HepG2 (cell line): Measurements from ENCODE around the gene NOP9. TPM values are rescaled to one million over a fixed set of nuclear protein-coding genes. Genes with fewer than 3 reads are reported as not detected.

Experiments used
- CHCHD3 ChIP-seq: sonication (generic); formaldehyde crosslinking; IDR thresholded peaks from 2 replicates; pipeline ENCODE4 v1.8.0; 2022; ENCODE audit warnings: mild to moderate bottlenecking, missing genetic modification reagents, moderate library complexity
- HIVEP1 ChIP-seq: sonication (generic); formaldehyde crosslinking; IDR thresholded peaks from 2 replicates; pipeline ENCODE4 v1.4.0; 2020; ENCODE audit warnings: mild to moderate bottlenecking, missing genetic modification reagents
- JUND ChIP-seq: sonication (generic); formaldehyde crosslinking; IDR thresholded peaks from 2 replicates; pipeline ENCODE4 v1.8.0; 2022; ENCODE audit warnings: mild to moderate bottlenecking, missing genetic modification reagents
- SP5 ChIP-seq: IDR thresholded peaks from 2 replicates; pipeline ENCODE4 v1.6.1; 2016; ENCODE audit warnings: low read depth, borderline replicate concordance
- TAF15 ChIP-seq: fragments of 200-400 bp; formaldehyde crosslinking; IDR thresholded peaks from one replicate; pipeline ENCODE4 v1.6.1; 2018; ENCODE audit warnings: mild to moderate bottlenecking, low read depth, low read length; ENCODE audit not compliant: poor library complexity, severe bottlenecking
- ZBTB3 ChIP-seq: sonication (generic); formaldehyde crosslinking; IDR thresholded peaks from 2 replicates; pipeline ENCODE4 v1.4.0; 2020; ENCODE audit warnings: low read depth, mild to moderate bottlenecking, moderate library complexity, missing genetic modification reagents, borderline replicate concordance
- ZBTB7A ChIP-seq: sonication (generic); formaldehyde crosslinking; IDR thresholded peaks from 2 replicates; pipeline ENCODE4 v1.8.0; 2022; ENCODE audit warnings: mild to moderate bottlenecking, missing genetic modification reagents
- ZNF17 ChIP-seq: sonication (generic); formaldehyde crosslinking; IDR thresholded peaks from 2 replicates; pipeline ENCODE4 v1.5.0; 2020; ENCODE audit warnings: mild to moderate bottlenecking, missing genetic modification reagents
- ZNF598 ChIP-seq: sonication (generic); formaldehyde crosslinking; IDR thresholded peaks from 2 replicates; pipeline ENCODE4 v1.5.1; 2020; ENCODE audit warnings: mild to moderate bottlenecking, missing genetic modification reagents, borderline replicate concordance
- ZNF746 ChIP-seq: sonication (generic); formaldehyde crosslinking; IDR thresholded peaks from 2 replicates; pipeline ENCODE4 v1.8.0; 2022; ENCODE audit warnings: mild to moderate bottlenecking, missing genetic modification reagents
- ZNF749 ChIP-seq: sonication (generic); formaldehyde crosslinking; IDR thresholded peaks from 2 replicates; pipeline ENCODE4 v1.8.0; 2022; ENCODE audit warnings: mild to moderate bottlenecking, missing genetic modification reagents, moderate library complexity, borderline replicate concordance
- ZNF879 ChIP-seq: sonication (generic); formaldehyde crosslinking; IDR thresholded peaks from 2 replicates; pipeline ENCODE4 v1.8.1; 2023; ENCODE audit warnings: missing genetic modification reagents
- polyA plus RNA-seq, 8 experiments: library from polyadenylated mRNA; depleted of rRNA in 3 of 8; stranded (reverse) in 7 of 8; unstranded in 1 of 8; fragments of >200 nt; fragmentation: Illumina TruSeq in 4 of 8; extraction: Trizol in 4 of 8; gene quantifications; 2 replicates each; pipeline versions ENCODE4 v1.2.1 to v1.2.3, GENCODE V29; 2011 to 2016; ENCODE audit warnings: low read depth in 4 of 8, missing spikeins in 1 of 8, mixed read lengths in 1 of 8; ENCODE audit not compliant: insufficient read depth in 1 of 8
- total RNA-seq, 5 experiments: library from RNA; depleted of rRNA; stranded (reverse); fragments of >200 nt; fragmentation: Illumina TruSeq; extraction: Trizol; gene quantifications; 2 replicates each; pipeline ENCODE4 v1.2.3, GENCODE V29; 2016; ENCODE audit warnings: low read depth in 1 of 5
- TF ChIP-seq, protein P1 (sequence below): sonication (generic); formaldehyde crosslinking; IDR thresholded peaks from 2 replicates; pipeline ENCODE4 v1.8.1; 2023; ENCODE audit warnings: mild to moderate bottlenecking, missing genetic modification reagents
- TF ChIP-seq, protein P2 (sequence below): sonication (generic); formaldehyde crosslinking; IDR thresholded peaks from 2 replicates; pipeline ENCODE4 v1.5.1; 2020; ENCODE audit warnings: missing genetic modification reagents, mild to moderate bottlenecking, borderline replicate concordance
- TF ChIP-seq, protein P3 (sequence below): sonication (generic); formaldehyde crosslinking; IDR thresholded peaks from 2 replicates; pipeline ENCODE4 v1.4.0; 2020; ENCODE audit warnings: missing genetic modification reagents, borderline replicate concordance
- TF ChIP-seq, protein P4 (sequence below): sonication (generic); formaldehyde crosslinking; IDR thresholded peaks from 2 replicates; pipeline ENCODE4 v1.4.0; 2020; ENCODE audit warnings: missing genetic modification reagents
- TF ChIP-seq, protein P5 (sequence below): IDR thresholded peaks from 2 replicates; pipeline ENCODE4 v1.6.1; 2016; ENCODE audit warnings: mild to moderate bottlenecking, missing biosample characterization, missing genetic modification reagents

Gene NOP9
- total and polyA plus RNA-seq, 2 of the 13 experiments (the other 11 are each of a cell fraction or from before 2014, with no cell fraction given) = 24.5 to 61.6 TPM

DNA sequence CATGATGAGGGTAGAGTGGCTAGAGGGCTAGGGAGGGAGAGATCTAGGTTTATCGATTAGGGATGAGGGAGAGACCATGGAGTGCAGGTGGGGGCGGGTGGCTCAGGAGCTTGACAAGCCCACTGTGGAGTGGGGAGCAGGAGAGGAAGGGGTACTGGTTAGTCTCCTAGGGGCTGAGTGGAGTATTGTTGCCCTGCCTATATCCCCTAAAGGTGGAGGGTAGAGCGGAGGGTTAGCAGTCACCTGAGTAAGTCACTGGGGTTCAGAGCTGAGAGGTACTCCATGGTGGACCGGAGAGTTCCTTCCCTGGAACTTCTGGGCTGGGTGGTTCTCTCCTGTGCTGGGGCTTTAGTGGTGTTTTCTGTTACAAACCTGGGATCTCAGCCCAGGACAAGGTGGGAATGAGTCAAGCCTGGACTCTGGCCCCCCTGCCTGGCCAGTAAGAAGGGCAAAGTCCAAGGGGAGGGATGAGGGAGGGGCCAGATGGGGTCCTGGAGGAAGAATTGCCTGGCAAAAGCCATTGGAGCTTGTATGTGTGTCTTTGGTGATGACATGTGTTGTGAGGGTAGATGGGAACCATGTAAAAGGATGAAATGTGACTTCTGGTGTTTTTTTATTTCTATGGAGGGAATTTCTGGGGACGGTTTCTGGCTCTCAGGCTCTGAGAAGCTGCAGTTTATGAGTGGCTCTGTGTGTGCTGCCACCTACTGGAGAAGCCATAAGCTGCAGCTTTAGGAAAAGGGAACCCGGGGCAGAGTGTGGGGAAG, 8.1 kb downstream of the NOP9 start, which contains the start of gene CIDEB (continued):
- TF ChIP-seq, protein P1, sequence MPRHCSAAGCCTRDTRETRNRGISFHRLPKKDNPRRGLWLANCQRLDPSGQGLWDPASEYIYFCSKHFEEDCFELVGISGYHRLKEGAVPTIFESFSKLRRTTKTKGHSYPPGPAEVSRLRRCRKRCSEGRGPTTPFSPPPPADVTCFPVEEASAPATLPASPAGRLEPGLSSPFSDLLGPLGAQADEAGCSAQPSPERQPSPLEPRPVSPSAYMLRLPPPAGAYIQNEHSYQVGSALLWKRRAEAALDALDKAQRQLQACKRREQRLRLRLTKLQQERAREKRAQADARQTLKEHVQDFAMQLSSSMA (CRISPR knock-in tag) = peak; percentile 5; the same call in 1 of the 2 replicates
- TF ChIP-seq ZNF598 (CRISPR knock-in tag) (peak; percentile 1; the same call in 1 of the 2 replicates), ZNF749 (peak; percentile 75; the same call in 1 of the 2 replicates), CHCHD3 (CRISPR knock-in tag) (0 out of 2 replicates have a peak, but pooled peaks have one; percentile 60), JUND (CRISPR knock-in tag) (peak; percentile 98), ZNF746 (no peak), ZNF17 (CRISPR knock-in tag) (no peak), ZNF879 (CRISPR knock-in tag) (no peak), ZBTB3 (peak; percentile 90; the same call in 1 of the 2 replicates), ZBTB7A (CRISPR knock-in tag) (peak; percentile 84), TAF15 (no peak), SP5 (CRISPR knock-in tag) (peak; percentile 93), HIVEP1 (CRISPR knock-in tag) (peak; percentile 82)
- TF ChIP-seq, protein P2, sequence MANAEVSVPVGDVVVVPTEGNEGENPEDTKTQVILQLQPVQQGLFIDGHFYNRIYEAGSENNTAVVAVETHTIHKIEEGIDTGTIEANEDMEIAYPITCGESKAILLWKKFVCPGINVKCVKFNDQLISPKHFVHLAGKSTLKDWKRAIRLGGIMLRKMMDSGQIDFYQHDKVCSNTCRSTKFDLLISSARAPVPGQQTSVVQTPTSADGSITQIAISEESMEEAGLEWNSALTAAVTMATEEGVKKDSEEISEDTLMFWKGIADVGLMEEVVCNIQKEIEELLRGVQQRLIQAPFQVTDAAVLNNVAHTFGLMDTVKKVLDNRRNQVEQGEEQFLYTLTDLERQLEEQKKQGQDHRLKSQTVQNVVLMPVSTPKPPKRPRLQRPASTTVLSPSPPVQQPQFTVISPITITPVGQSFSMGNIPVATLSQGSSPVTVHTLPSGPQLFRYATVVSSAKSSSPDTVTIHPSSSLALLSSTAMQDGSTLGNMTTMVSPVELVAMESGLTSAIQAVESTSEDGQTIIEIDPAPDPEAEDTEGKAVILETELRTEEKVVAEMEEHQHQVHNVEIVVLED = no peak; the same call in 1 of the 2 replicates
- TF ChIP-seq, protein P3, sequence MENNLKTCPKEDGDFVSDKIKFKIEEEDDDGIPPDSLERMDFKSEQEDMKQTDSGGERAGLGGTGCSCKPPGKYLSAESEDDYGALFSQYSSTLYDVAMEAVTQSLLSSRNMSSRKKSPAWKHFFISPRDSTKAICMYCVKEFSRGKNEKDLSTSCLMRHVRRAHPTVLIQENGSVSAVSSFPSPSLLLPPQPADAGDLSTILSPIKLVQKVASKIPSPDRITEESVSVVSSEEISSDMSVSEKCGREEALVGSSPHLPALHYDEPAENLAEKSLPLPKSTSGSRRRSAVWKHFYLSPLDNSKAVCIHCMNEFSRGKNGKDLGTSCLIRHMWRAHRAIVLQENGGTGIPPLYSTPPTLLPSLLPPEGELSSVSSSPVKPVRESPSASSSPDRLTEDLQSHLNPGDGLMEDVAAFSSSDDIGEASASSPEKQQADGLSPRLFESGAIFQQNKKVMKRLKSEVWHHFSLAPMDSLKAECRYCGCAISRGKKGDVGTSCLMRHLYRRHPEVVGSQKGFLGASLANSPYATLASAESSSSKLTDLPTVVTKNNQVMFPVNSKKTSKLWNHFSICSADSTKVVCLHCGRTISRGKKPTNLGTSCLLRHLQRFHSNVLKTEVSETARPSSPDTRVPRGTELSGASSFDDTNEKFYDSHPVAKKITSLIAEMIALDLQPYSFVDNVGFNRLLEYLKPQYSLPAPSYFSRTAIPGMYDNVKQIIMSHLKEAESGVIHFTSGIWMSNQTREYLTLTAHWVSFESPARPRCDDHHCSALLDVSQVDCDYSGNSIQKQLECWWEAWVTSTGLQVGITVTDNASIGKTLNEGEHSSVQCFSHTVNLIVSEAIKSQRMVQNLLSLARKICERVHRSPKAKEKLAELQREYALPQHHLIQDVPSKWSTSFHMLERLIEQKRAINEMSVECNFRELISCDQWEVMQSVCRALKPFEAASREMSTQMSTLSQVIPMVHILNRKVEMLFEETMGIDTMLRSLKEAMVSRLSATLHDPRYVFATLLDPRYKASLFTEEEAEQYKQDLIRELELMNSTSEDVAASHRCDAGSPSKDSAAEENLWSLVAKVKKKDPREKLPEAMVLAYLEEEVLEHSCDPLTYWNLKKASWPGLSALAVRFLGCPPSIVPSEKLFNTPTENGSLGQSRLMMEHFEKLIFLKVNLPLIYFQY (CRISPR knock-in tag) = peak; percentile 95; the same call in 1 of the 2 replicates
- TF ChIP-seq, protein P4, sequence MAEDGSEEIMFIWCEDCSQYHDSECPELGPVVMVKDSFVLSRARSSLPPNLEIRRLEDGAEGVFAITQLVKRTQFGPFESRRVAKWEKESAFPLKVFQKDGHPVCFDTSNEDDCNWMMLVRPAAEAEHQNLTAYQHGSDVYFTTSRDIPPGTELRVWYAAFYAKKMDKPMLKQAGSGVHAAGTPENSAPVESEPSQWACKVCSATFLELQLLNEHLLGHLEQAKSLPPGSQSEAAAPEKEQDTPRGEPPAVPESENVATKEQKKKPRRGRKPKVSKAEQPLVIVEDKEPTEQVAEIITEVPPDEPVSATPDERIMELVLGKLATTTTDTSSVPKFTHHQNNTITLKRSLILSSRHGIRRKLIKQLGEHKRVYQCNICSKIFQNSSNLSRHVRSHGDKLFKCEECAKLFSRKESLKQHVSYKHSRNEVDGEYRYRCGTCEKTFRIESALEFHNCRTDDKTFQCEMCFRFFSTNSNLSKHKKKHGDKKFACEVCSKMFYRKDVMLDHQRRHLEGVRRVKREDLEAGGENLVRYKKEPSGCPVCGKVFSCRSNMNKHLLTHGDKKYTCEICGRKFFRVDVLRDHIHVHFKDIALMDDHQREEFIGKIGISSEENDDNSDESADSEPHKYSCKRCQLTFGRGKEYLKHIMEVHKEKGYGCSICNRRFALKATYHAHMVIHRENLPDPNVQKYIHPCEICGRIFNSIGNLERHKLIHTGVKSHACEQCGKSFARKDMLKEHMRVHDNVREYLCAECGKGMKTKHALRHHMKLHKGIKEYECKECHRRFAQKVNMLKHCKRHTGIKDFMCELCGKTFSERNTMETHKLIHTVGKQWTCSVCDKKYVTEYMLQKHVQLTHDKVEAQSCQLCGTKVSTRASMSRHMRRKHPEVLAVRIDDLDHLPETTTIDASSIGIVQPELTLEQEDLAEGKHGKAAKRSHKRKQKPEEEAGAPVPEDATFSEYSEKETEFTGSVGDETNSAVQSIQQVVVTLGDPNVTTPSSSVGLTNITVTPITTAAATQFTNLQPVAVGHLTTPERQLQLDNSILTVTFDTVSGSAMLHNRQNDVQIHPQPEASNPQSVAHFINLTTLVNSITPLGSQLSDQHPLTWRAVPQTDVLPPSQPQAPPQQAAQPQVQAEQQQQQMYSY = no peak
- TF ChIP-seq, protein P5, sequence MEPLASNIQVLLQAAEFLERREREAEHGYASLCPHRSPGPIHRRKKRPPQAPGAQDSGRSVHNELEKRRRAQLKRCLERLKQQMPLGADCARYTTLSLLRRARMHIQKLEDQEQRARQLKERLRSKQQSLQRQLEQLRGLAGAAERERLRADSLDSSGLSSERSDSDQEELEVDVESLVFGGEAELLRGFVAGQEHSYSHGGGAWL (CRISPR knock-in tag) = 0 out of 2 replicates have a peak, but pooled peaks have one; percentile 9
